ACC112 (cell line): Measurements from ENCODE around the gene MSI2.

Experiments
- H2AFZ ChIP-seq: fragments of 200-600 bp; sonication (generic); one replicate; pipeline ENCODE4 v1.6.0; 2017; ENCODE audit warnings: antibody characterized with exemption, low read length; ENCODE audit not compliant: unreplicated experiment
- H3K27ac ChIP-seq: fragments of 200-600 bp; sonication (generic); 2 replicates; pipeline ENCODE4 v1.5.1; 2014; ENCODE audit warnings: low read depth, mild to moderate bottlenecking, antibody characterized with exemption, low read length, moderate library complexity
- H3K27me3 ChIP-seq: fragments of 200-600 bp; sonication (generic); 2 replicates; pipeline ENCODE4 v1.6.1; 2014; ENCODE audit warnings: mild to moderate bottlenecking, antibody characterized with exemption, low read length, moderate library complexity, mixed read lengths; ENCODE audit not compliant: insufficient read depth
- H3K36me3 ChIP-seq: fragments of 200-600 bp; sonication (generic); 2 replicates; pipeline ENCODE4 v1.6.1; 2016; ENCODE audit warnings: mild to moderate bottlenecking, antibody characterized with exemption, low read length, moderate library complexity, mixed read lengths; ENCODE audit not compliant: insufficient read depth
- H3K4me1 ChIP-seq: fragments of 200-600 bp; sonication (generic); one replicate; pipeline ENCODE4 v1.6.1; 2016; ENCODE audit warnings: low read length, mixed read lengths; ENCODE audit not compliant: insufficient read depth, unreplicated experiment, control insufficient read depth
- H3K4me3 ChIP-seq: fragments of 200-600 bp; sonication (generic); 2 replicates; pipeline ENCODE4 v1.5.1; 2014; ENCODE audit warnings: mild to moderate bottlenecking, low read depth, low read length
- H3K79me2 ChIP-seq: fragments of 200-600 bp; sonication (generic); one replicate; pipeline ENCODE4 v1.6.0; 2016; ENCODE audit warnings: low read length; ENCODE audit not compliant: control insufficient read depth, unreplicated experiment, insufficient read depth

Gene MSI2

DNA sequence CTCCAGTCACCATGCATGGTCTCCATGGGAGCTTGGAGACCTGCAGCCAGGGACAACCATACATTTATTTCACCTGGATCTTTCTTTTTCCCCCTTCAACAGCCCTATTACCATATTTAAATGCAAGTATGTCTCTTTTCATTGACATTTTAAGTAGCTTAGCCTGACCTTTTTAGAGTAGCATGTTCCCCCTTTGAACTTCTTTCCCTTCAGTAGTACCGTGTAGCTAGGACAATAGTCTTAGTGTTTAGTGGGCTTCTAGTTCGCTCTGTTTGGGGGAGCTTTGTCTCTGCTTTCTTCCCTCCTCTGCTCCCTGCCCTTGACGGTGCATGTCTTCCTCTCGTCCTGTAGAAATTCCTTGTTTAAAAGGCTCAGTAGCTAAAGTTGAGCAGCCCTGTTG lies 394.2 kb downstream of the MSI2 start:
- H3K36me3 ChIP-seq: no peaks in the 10 kb centered on the region
- no peaks in the 10 kb centered on the region for H3K79me2 ChIP-seq
- no peak overlapping the region for H3K27ac ChIP-seq
- H3K27me3 ChIP-seq: no peaks in the 10 kb centered on the region
- no peak overlapping the region for H3K4me3 ChIP-seq
- no peaks in the 10 kb centered on the region for H3K4me1 ChIP-seq
- H2AFZ ChIP-seq: no peak overlapping the region

DNA sequence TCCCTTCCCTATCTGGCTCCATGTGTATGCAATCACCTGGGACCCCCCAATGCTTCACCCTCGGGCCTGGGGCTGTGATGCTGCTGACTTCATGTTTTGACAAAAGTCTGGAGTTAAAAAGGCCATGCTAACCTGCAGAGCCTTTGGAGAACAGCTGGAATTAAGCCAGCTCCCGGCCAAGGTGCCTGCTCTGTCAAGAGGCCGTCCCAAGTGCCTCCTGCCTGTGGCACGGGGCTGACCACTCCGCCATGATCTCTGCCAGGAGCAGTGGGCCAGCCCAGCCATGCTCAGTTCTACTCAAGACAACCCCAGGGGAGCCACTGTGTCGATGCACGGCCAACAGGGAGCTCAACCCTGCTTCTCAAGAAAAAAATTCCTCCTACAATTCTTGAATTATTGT lies 395.1 kb downstream of the MSI2 start:
- Histone ChIP-seq H3K4me3 (no peak overlapping the region), H3K4me1 (no peaks in the 10 kb centered on the region), H2AFZ (no peak overlapping the region), H3K27me3 (no peaks in the 10 kb centered on the region), H3K36me3 (no peaks in the 10 kb centered on the region), H3K79me2 (no peaks in the 10 kb centered on the region), H3K27ac (no peak overlapping the region)

DNA sequence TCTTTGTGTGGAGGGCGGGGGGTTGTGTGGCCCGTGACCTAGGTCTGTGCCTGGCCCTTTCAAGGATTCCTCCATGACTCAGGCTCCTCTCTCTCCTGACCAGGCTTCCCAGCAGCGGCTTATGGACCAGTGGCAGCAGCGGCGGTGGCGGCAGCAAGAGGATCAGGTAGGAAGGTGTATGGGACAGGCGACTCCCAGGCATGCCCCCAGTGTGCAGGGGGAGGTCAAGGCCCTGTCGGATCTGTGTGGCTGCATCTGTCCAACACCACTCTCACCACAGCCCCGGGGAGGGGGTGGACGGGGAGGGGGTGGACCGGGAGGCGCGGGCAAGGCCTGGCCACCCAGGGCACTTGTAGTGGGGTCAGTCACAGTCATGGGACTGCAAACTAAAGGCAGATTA lies 395.7 kb downstream of the MSI2 start:
- Histone ChIP-seq H3K4me1 (no peaks in the 10 kb centered on the region), H3K36me3 (no peaks in the 10 kb centered on the region), H3K79me2 (no peaks in the 10 kb centered on the region), H3K4me3 (no peak overlapping the region), H3K27ac (no peak overlapping the region), H3K27me3 (no peaks in the 10 kb centered on the region), H2AFZ (no peak overlapping the region)

DNA sequence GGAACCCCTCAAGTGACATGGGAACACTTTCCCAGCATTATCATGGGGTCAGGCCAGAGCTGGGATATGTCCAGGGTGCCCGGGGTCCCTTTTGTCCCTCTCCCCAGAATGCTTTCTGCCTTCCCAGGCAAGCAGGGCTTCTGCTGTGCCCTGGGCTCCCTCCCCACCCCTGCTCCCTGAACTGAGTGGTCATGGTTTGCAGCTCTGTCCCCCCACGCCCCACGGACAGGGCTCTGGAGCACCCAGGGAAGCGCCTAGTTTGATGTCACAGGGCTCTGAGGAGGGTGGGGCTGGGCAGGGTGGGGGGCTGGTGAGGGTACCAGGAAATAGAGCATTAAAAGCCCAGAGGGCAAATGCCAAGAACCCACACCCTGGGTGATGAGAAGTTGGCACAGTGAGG lies 396.5 kb downstream of the MSI2 start:
- Histone ChIP-seq H2AFZ (no peak overlapping the region), H3K36me3 (no peaks in the 10 kb centered on the region), H3K4me3 (no peak overlapping the region), H3K27ac (no peak overlapping the region), H3K79me2 (no peaks in the 10 kb centered on the region), H3K27me3 (no peaks in the 10 kb centered on the region), H3K4me1 (no peaks in the 10 kb centered on the region)

DNA sequence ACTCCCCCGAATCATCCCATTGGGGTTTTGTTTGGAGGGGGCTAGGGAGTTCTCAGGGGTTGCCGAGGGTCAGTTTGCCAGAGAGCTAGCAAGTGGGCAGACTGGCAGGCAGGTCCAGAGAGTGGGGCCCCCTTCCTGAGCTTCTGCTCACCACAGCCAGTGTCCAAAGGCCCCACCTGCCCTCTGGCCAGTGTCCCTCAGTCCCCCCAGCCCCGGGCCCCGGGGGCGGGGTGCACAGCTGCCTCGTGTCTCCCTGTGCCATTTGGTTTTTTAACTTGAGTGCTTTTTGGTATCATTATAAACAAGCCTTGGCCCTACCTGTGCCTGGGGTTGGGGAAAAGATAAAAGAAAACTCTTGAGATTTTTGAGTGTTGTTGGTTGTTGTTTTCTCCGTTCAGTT lies 397.0 kb downstream of the MSI2 start:
- Histone ChIP-seq H2AFZ (no peak overlapping the region), H3K27ac (no peak overlapping the region), H3K4me1 (no peaks in the 10 kb centered on the region), H3K4me3 (no peak overlapping the region), H3K79me2 (no peaks in the 10 kb centered on the region), H3K36me3 (no peaks in the 10 kb centered on the region), H3K27me3 (no peaks in the 10 kb centered on the region)

DNA sequence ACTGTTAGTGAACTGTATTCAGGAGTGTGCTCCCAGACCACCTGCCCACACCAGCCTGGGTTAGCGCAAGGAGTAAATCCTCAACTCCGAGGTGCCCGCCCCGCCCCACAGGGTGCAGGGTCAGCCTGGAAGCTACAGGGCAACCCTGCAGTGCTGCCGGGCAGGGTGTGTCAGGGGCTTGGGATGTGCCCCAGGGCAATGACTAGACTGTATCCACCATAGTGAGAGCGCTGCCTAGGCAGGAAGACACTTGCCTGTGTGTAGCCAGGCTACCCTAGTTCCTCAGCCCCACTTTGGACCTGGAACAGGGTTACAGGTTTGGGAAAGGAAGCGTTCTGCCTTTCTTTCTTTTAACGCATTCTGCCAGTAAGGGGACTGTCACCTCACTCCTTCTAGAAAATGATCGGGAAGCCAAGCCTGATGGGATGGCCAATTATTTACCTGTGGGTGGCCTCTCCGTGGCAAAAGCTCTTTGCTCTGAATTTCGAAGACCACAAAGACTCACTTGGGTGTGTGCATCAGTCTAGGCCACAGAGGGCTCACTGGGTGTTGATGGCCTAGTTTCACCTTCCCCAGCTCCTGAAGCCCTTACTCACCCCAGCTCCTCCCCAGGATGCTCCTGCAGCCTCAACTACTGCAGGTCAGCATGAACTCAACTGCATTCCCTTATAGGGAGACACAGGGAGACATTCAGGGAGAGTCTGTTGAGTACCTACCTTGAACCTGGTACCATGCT lies 397.9 kb downstream of the MSI2 start:
- H2AFZ ChIP-seq: no peak overlapping the region
- no peak overlapping the region for H3K4me3 ChIP-seq
- H3K36me3 ChIP-seq: no peaks in the 10 kb centered on the region
- H3K79me2 ChIP-seq: no peaks in the 10 kb centered on the region
- no peak overlapping the region for H3K27ac ChIP-seq
- H3K27me3 ChIP-seq: no peaks in the 10 kb centered on the region
- no peaks in the 10 kb centered on the region for H3K4me1 ChIP-seq

DNA sequence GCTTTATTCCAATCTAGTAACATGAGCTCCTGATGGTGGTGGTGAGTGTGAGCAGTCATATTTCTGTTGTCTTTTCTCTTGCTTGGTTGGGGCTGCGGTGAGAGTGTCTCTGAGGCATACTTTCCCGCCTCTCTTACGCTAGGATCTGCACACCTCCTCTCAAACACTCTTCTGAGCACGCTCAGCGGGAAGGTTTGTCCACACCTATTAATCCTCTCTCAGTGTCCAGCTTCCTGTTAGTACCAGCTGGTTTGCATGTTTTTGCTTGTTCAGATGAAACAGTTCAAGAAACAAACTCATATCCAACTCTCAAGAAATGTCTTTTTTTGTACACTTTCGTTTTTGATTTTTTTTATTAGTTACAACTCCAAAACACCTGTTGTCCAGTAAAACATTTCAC lies 399.2 kb downstream of the MSI2 start:
- H3K36me3 ChIP-seq: no peaks in the 10 kb centered on the region
- no peak overlapping the region for H2AFZ ChIP-seq
- no peak overlapping the region for H3K4me3 ChIP-seq
- no peaks in the 10 kb centered on the region for H3K79me2 ChIP-seq
- H3K27me3 ChIP-seq: no peaks in the 10 kb centered on the region
- H3K27ac ChIP-seq: no peak overlapping the region
- no peaks in the 10 kb centered on the region for H3K4me1 ChIP-seq

DNA sequence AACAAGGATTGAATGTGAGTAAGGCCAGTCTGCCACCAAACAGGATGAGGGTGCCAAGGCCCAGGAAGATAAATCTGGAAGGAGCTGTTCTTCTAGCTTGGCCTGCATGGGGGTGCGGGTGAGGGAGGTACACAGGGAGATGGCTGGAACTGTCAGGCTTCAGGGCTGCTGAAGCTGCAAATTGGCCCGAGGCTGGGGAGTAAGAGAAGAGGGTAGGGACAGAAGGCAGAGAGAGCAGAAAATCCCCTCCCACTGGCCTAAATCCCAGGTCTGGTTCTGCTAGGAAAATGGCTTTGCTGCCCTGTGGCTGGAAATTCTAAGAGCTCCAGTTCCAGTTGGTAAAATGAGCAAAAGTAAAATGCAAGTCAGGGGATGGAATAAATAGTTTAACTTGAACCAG lies 400.9 kb downstream of the MSI2 start:
- Histone ChIP-seq H3K4me3 (no peak overlapping the region), H3K36me3 (no peaks in the 10 kb centered on the region), H3K4me1 (peaks cover under 1% of the 10 kb centered on the region), H3K27me3 (no peaks in the 10 kb centered on the region), H3K79me2 (no peaks in the 10 kb centered on the region), H3K27ac (no peak overlapping the region), H2AFZ (no peak overlapping the region)

DNA sequence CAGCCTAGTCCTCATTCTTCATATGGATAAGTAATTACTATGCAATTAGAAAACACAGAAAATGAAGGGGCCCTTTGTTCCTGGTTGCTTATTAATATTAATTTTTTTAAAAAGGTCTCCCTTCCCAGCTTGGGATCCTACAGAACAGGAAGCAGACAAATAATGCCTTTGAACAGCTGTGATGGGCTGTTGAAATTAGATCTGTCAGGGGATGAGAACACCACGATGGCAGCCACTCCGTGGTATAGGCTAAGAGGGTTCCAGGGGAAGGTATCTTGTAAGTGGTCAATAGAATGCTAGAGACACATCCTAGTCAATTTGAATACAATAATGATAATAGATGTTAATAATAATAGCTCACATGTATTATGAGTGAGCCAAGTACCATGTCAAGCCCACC lies 405.7 kb downstream of the MSI2 start:
- H3K27ac ChIP-seq: 0 out of 2 replicates have a peak overlapping the region, but pooled peaks have one; percentile 46
- no peak overlapping the region for H3K4me3 ChIP-seq
- no peaks in the 10 kb centered on the region for H3K27me3 ChIP-seq
- no peaks in the 10 kb centered on the region for H3K79me2 ChIP-seq
- no peaks in the 10 kb centered on the region for H3K36me3 ChIP-seq
- peaks cover 12% of the 10 kb centered on the region for H3K4me1 ChIP-seq
- no peak overlapping the region for H2AFZ ChIP-seq

DNA sequence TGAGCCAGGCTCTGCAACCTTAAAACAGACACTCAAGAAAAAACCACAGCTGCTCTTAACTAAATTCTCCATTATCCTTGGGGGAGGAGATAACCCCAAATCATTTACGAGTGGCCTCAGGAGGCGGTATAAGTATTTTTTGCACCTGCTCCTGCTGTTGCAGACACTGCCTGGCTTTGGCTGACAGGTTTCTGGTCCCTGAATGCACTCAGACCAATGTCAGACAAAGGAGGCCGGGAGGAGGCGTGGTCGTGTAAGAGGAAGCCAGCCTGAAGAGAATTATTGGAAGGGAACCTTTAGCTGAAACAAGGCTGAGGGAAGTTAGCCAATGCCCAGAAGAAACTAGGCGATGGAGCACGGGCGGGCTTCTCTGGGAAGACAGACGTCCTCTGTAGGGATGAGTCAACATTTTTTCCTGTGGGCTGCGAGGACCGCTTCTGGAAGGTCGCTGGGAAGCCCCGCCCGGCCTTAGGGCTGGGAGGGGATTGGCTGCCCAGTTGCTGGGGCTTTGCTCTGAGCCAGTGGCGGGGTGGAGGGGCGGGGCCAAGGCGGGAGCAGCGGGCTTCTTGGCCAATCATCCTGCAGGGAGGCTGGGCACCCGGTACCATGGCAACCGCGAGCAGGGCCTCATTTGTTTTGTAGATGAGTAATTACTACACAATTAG lies 406.5 kb downstream of the MSI2 start:
- H3K4me3 ChIP-seq: no peak overlapping the region
- peaks cover 12% of the 10 kb centered on the region for H3K4me1 ChIP-seq
- H3K27ac ChIP-seq: peak overlapping the region; percentile 71
- no peaks in the 10 kb centered on the region for H3K36me3 ChIP-seq
- H3K27me3 ChIP-seq: no peaks in the 10 kb centered on the region
- no peak overlapping the region for H2AFZ ChIP-seq
- H3K79me2 ChIP-seq: no peaks in the 10 kb centered on the region
